K562 (cell line): ENCODE results near the gene HOXC5. TPM values are rescaled to one million over a fixed set of nuclear protein-coding genes. Genes with fewer than 3 reads are reported as not detected.

ENCODE experiments used
- ATAC-seq: fragments of 200-7000 bp; cut with Tn5 transposase; 3 replicates; pipeline ENCODE4 v1.9.1; 2020; ENCODE audit warnings: moderate library complexity
- BruUV-seq: library from RNA; stranded (reverse); fragments of 400-500 nt; replicated peaks from 2 replicates; lab custom pipeline; 2021; lab: Mats Ljungman, UMichigan
- CTCF ChIA-PET: fragments of 300-600 bp; formaldehyde crosslinking; extraction: SDS; loops from one replicate; lab custom pipeline; 2021; ENCODE audit warnings: low intra/inter-chr PET ratio; lab: Yijun Ruan, JAX
- POLR2A ChIA-PET: fragments of 300-600, 350-650 bp; sonication (Branson Sonifier 250); formaldehyde crosslinking; extraction: SDS; loops from one replicate; lab custom pipeline; 2021; ENCODE audit warnings: antibody characterized with exemption, inconsistent platforms; lab: Yijun Ruan, JAX
- DNase-seq, 4 experiments: peaks; one replicate each; pipeline versions ENCODE4 v3.0.0 to v3.0.0-alpha.2; 2011 to 2018; ENCODE audit warnings: low spot score in 3 of 4, mixed read lengths in 3 of 4; ENCODE audit errors: extremely low read depth in 1 of 4
- FAIRE-seq: peaks from 2 replicates; lab custom pipeline; 2011; peaks lifted over from hg19 to GRCh38; lab: Jason Lieb, UNC
- H2AFZ ChIP-seq: 2 replicates; pipeline ENCODE4 v1.6.0; 2011; ENCODE audit warnings: low read depth, low read length, control low read depth, inconsistent platforms
- H3K27ac ChIP-seq: fragments of 200-600 bp; 3 replicates; pipeline ENCODE4 v1.8.0; 2011; ENCODE audit warnings: low read depth, mild to moderate bottlenecking, control low read depth, inconsistent platforms, low read length, moderate library complexity, mixed read lengths; ENCODE audit errors: extremely low read depth
- H3K27me3 ChIP-seq, 2 experiments: fragments of 300-600 bp in 1 of 2; 2 replicates in 1 of 2; 3 replicates in 1 of 2; pipeline versions ENCODE4 v1.6.0 to v1.8.0; 2011; ENCODE audit warnings: inconsistent platforms in 2 of 2, low read length in 2 of 2, mild to moderate bottlenecking in 1 of 2, mixed read lengths in 1 of 2, moderate library complexity in 1 of 2; ENCODE audit not compliant: control insufficient read depth in 2 of 2, insufficient read depth in 2 of 2
- H3K36me3 ChIP-seq: fragments of 300-600 bp; 3 replicates; pipeline ENCODE4 v1.8.0; 2011; ENCODE audit warnings: mild to moderate bottlenecking, low read length, inconsistent platforms; ENCODE audit not compliant: control insufficient read depth, insufficient read depth
- H3K4me1 ChIP-seq, 2 experiments: fragments of 200-600 bp in 1 of 2; replicated peaks in 1 of 2; 2 replicates in 1 of 2; 3 replicates in 1 of 2; pipeline versions ENCODE4 v1.5.1 to v1.8.0; 2011; ENCODE audit warnings: inconsistent platforms in 2 of 2, low read length in 2 of 2, mild to moderate bottlenecking in 1 of 2, mixed read lengths in 1 of 2, moderate library complexity in 1 of 2; ENCODE audit not compliant: control insufficient read depth in 2 of 2, insufficient read depth in 2 of 2
- H3K4me2 ChIP-seq: 2 replicates; pipeline ENCODE4 v1.6.1; 2011; ENCODE audit warnings: low read length, control low read depth, inconsistent platforms, mixed read lengths; ENCODE audit not compliant: insufficient read depth
- H3K4me3 ChIP-seq: fragments of 200-600 bp; sonication (generic), shearing (Covaris generic); 2 replicates; pipeline ENCODE4 v1.5.1; 2016; ENCODE audit warnings: control low read depth, inconsistent platforms
- H3K79me2 ChIP-seq: fragments of 200-600 bp; 3 replicates; pipeline ENCODE4 v1.8.0; 2011; ENCODE audit warnings: low read length, inconsistent platforms; ENCODE audit not compliant: control insufficient read depth, insufficient read depth
- H3K9ac ChIP-seq, 2 experiments: 2 replicates each; pipeline versions ENCODE4 v1.6.0 to v1.6.1; 2011; ENCODE audit warnings: low read depth in 2 of 2, low read length in 2 of 2, control low read depth in 1 of 2, inconsistent platforms in 1 of 2, mild to moderate bottlenecking in 1 of 2, mixed read lengths in 1 of 2; ENCODE audit not compliant: insufficient read depth in 1 of 2
- H3K9me1 ChIP-seq: one replicate; pipeline ENCODE4 v1.6.0; 2011; ENCODE audit warnings: inconsistent platforms, mild to moderate bottlenecking, low read length, moderate library complexity; ENCODE audit not compliant: control insufficient read depth, insufficient read depth
- H3K9me3 ChIP-seq: replicated peaks from 2 replicates; pipeline ENCODE4 v1.5.1; 2011; ENCODE audit warnings: low read depth, low read length, inconsistent platforms; ENCODE audit not compliant: control insufficient read depth, insufficient read depth
- H4K20me1 ChIP-seq: replicated peaks from 2 replicates; pipeline ENCODE4 v1.6.1; 2011; ENCODE audit warnings: low read length, inconsistent platforms, mixed read lengths; ENCODE audit not compliant: control insufficient read depth, insufficient read depth
- MYC ChIP-seq, 2 experiments: fragments of 250-450 bp in 1 of 2; sonication (Bioruptor Pico) in 1 of 2; IDR thresholded peaks; 2 replicates each; pipeline versions ENCODE4 v1.5.1 to v1.6.1; 2012 to 2021; ENCODE audit warnings: low read depth in 2 of 2, borderline replicate concordance in 1 of 2, improper control_type of control experiment in 1 of 2, low read length in 1 of 2, mild to moderate bottlenecking in 1 of 2, moderate library complexity in 1 of 2
- ZNF766 ChIP-seq: fragments of 200-800 bp; sonication (Bioruptor generic); conservative IDR thresholded peaks from 2 replicates; pipeline ENCODE4 v1.6.1; 2016; ENCODE audit warnings: missing genetic modification characterization, missing compliant biosample characterization
- WGBS: fragments of 100-300 bp; shearing (Covaris generic); methylation state at CpG from one replicate; pipeline ENCODE4 v1.1.6; 2016; ENCODE audit warnings: low coverage, mixed read lengths; ENCODE audit not compliant: insufficient coverage; ENCODE audit errors: missing lambda C conversion rate; 5-methylcytosine and 5-hydroxymethylcytosine counted together
- in situ Hi-C: fragments of 300-500 bp; cut with MboI; formaldehyde crosslinking; loops from 4 replicates; pipeline ENCODE4 v1.15.0; 2018; ENCODE audit warnings: inconsistent platforms, mixed read lengths
- intact Hi-C: fragments of 100-400 bp; cut with micrococcal nuclease; formaldehyde crosslinking; loops from 2 replicates; pipeline ENCODE4 v1.14.2; 2022
- polyA plus RNA-seq, 8 experiments: library from polyadenylated mRNA; depleted of rRNA in 4 of 8; stranded (reverse) in 5 of 8; unstranded in 3 of 8; fragments of >200 nt; fragmentation: Nextera tagmentation in 2 of 8; fragmentation: Illumina TruSeq in 1 of 8; extraction: Ambion mirVana in 2 of 8; extraction: Trizol in 1 of 8; gene quantifications; 2 replicates each; pipeline versions ENCODE4 v1.2.1 to v1.2.3, GENCODE V29; 2011 to 2014; ENCODE audit warnings: inconsistent platforms in 1 of 8, missing spikeins in 1 of 8
- total RNA-seq, 7 experiments: library from RNA; depleted of rRNA in 6 of 7; stranded (reverse); fragments of >200 nt in 6 of 7; fragmentation: Illumina TruSeq in 2 of 7; extraction: Trizol in 2 of 7; gene quantifications; 2 replicates each; pipeline versions ENCODE4 v1.2.1 to v1.2.3, GENCODE V29; 2011 to 2021; ENCODE audit warnings: low replicate concordance in 1 of 7

The HOXC5 gene
- total and polyA plus RNA-seq, 9 of the 15 experiments (the other 6 are each of a cell fraction or from before 2014, with no cell fraction given): 0.10 to 0.44 (median 0.18) TPM; not detected in 4

- POLR2A ChIA-PET: interaction anchor here (1.2 to 2.9 kb wide), 2 partner anchors 8 to 10 kb away, joined by 3 to 20 read pairs; partner anchors contain the start of gene HOXC9
- H3K27me3 ChIP-seq: peaks cover 0 to 10% of the 10 kb centered on the region in 2 experiments; a peak in 2 of 5 replicates
- CTCF ChIA-PET: no interaction called here
- peaks cover 42 to 55% of the 10 kb centered on the region in 2 experiments for H3K4me1 ChIP-seq
- WGBS: 68% methylated on average over 7 of the region's 7 CpGs
- no TSS peak for BruUV-seq
- H3K9ac ChIP-seq: no peak overlapping the region
- no peaks in the 10 kb centered on the region for H3K9me3 ChIP-seq
- no peak overlapping the region for H2AFZ ChIP-seq
- H3K27ac ChIP-seq: no peak overlapping the region
- no peak for TF ChIP-seq MYC (IDR thresholded peaks at IDR 0.05; ENCODE audit: low read depth, low read length)
- no peak for TF ChIP-seq MYC (CRISPR knock-in tag; IDR thresholded peaks at IDR 0.05; ENCODE audit: borderline replicate concordance, low read depth)
- peak; percentile 71 for TF ChIP-seq ZNF766 (CRISPR knock-in tag)
- TF ChIP-seq, all 486 proteins: peak for 1
- no peak overlapping the region for H3K4me2 ChIP-seq
- no peaks in the 10 kb centered on the region for H3K36me3 ChIP-seq
- H4K20me1 ChIP-seq: no peaks in the 10 kb centered on the region
- H3K79me2 ChIP-seq: peaks cover 25% of the 10 kb centered on the region
- DNase-seq: no peak
- in situ Hi-C loops: no loop called here
- no peaks in the 10 kb centered on the region for H3K9me1 ChIP-seq
- H3K4me3 ChIP-seq: no peak overlapping the region
- intact Hi-C loops: no loop called here
- FAIRE-seq: no peak
- ATAC-seq: no peak
These were observed 40.4 kb upstream of the HOXC5 start for GRCh38 chr12:53992377-53992889.
